Natural killer cell (primary cell): ENCODE data around the gene NUMBL. TPM values are rescaled to one million over a fixed set of nuclear protein-coding genes. Genes with fewer than 3 reads are reported as not detected.

Experiments
- ATAC-seq, 3 donors: fragments of 150-1000 bp in 2 of 3; fragments of 200-7000 bp in 1 of 3; cut with Tn5 transposase; 1 replicate in 1 of 3; 2 replicates in 2 of 3; pipeline ENCODE4 v1.10.0; 2021; ENCODE audit warnings: mild to moderate bottlenecking in 2 of 3, moderate library complexity in 2 of 3
- DNase-seq, 2 donors: peaks; one replicate each; pipeline versions ENCODE4 v3.0.0 to v3.0.0-alpha.2; 2013 to 2021; ENCODE audit warnings: mixed read lengths in 1 of 2
- H3K27ac ChIP-seq: one replicate; pipeline ENCODE4 v1.5.1; 2013; ENCODE audit warnings: mild to moderate bottlenecking, low read length
- H3K27me3 ChIP-seq: one replicate; pipeline ENCODE4 v1.6.1; 2013; ENCODE audit warnings: low read length; ENCODE audit not compliant: control insufficient read depth, insufficient read depth
- H3K36me3 ChIP-seq: one replicate; pipeline ENCODE4 v1.6.1; 2013; ENCODE audit warnings: low read length; ENCODE audit not compliant: control insufficient read depth, insufficient read depth
- H3K4me1 ChIP-seq: one replicate; pipeline ENCODE4 v1.6.1; 2013; ENCODE audit warnings: low read length; ENCODE audit not compliant: control insufficient read depth, insufficient read depth
- H3K4me3 ChIP-seq: one replicate; pipeline ENCODE4 v1.5.1; 2013; ENCODE audit warnings: low read length
- H3K9me3 ChIP-seq: one replicate; pipeline ENCODE4 v1.6.1; 2013; ENCODE audit warnings: low read length; ENCODE audit not compliant: control insufficient read depth, insufficient read depth
- H3K27ac Mint-ChIP-seq, 2 donors: one replicate each; pipeline ENCODE4 v1.8.0; 2022; ENCODE audit warnings: mild to moderate bottlenecking in 2 of 2, mixed read lengths in 2 of 2, moderate library complexity in 1 of 2
- H3K27me3 Mint-ChIP-seq, 2 donors: one replicate each; pipeline ENCODE4 v1.8.0; 2022; ENCODE audit warnings: low read depth in 2 of 2, mixed read lengths in 2 of 2
- H3K36me3 Mint-ChIP-seq: one replicate; pipeline ENCODE4 v1.8.0; 2022; ENCODE audit warnings: mixed read lengths
- H3K4me1 Mint-ChIP-seq, 2 donors: one replicate each; pipeline ENCODE4 v1.8.0; 2022; ENCODE audit warnings: mixed read lengths in 2 of 2
- H3K4me3 Mint-ChIP-seq: one replicate; pipeline ENCODE4 v1.8.0; 2022; ENCODE audit warnings: mild to moderate bottlenecking, moderate library complexity, mixed read lengths
- H3K9me3 Mint-ChIP-seq, 2 donors: one replicate each; pipeline ENCODE4 v1.8.0; 2022; ENCODE audit warnings: mixed read lengths in 2 of 2
- WGBS: methylation state at CpG from one replicate; pipeline ENCODE4 v1.1.7; 2013; ENCODE audit warnings: missing lambda C conversion rate; ENCODE audit not compliant: insufficient coverage; 5-methylcytosine and 5-hydroxymethylcytosine counted together
- intact Hi-C: fragments of 100-400 bp; cut with micrococcal nuclease; formaldehyde crosslinking; loops from one replicate; pipeline ENCODE4 v1.14.2; 2022
- total RNA-seq, 4 donors: library from RNA; stranded (reverse); fragments of 120-200 nt in 1 of 4; gene quantifications; one replicate each; pipeline versions ENCODE4 v1.2.3 to v1.2.4, GENCODE V29; 2013 to 2022
- TF ChIP-seq, protein P1 (sequence below): fragments of 200-600 bp; IDR thresholded peaks from one replicate; pipeline ENCODE4 v1.8.0; 2022; ENCODE audit warnings: antibody characterized with exemption

NUMBL gene
- total RNA-seq, 3 donors from 2014 or later (not counting 1 experiment from before 2014, with no cell fraction given): 9.9 to 19.5 (median 10.2) TPM

DNA sequence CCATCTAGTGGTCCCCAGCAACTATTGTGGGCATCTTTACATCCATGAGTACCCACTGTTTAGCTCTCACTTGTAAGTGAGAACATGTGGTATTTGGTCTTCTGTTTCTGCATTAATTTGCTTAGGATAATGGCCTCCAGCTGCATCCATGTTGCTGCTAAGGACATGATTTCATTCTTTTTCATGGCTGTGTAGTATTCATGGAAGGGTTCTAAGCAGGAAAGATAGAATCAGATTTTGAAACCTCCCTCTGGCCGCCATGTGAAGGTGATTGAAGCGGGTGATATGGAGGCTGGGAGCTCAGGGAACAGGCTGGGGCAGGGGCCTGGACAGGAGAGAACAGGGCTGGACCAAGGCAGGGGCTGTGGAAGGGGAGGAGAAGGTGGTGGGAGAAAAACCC is 69.2 kb downstream of the NUMBL start:
- no peaks in the 10 kb centered on the region for H3K9me3 Mint-ChIP-seq
- H3K4me3 Mint-ChIP-seq: no peak overlapping the region
- Histone ChIP-seq H3K27ac (no peak overlapping the region), H3K36me3 (peaks cover 20% of the 10 kb centered on the region), H3K4me1 (no peaks in the 10 kb centered on the region), H3K9me3 (no peaks in the 10 kb centered on the region), H3K4me3 (no peak overlapping the region), H3K27me3 (no peaks in the 10 kb centered on the region)
- 67% methylated on average over 2 of the region's 2 CpGs for WGBS
- H3K27ac Mint-ChIP-seq: no peak overlapping the region
- TF ChIP-seq, protein P1, sequence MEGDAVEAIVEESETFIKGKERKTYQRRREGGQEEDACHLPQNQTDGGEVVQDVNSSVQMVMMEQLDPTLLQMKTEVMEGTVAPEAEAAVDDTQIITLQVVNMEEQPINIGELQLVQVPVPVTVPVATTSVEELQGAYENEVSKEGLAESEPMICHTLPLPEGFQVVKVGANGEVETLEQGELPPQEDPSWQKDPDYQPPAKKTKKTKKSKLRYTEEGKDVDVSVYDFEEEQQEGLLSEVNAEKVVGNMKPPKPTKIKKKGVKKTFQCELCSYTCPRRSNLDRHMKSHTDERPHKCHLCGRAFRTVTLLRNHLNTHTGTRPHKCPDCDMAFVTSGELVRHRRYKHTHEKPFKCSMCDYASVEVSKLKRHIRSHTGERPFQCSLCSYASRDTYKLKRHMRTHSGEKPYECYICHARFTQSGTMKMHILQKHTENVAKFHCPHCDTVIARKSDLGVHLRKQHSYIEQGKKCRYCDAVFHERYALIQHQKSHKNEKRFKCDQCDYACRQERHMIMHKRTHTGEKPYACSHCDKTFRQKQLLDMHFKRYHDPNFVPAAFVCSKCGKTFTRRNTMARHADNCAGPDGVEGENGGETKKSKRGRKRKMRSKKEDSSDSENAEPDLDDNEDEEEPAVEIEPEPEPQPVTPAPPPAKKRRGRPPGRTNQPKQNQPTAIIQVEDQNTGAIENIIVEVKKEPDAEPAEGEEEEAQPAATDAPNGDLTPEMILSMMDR: no peak
- peaks cover 6% of the 10 kb centered on the region for H3K36me3 Mint-ChIP-seq
- H3K27me3 Mint-ChIP-seq: no peaks in the 10 kb centered on the region
- intact Hi-C loops: no loop called here
- DNase-seq (no peak), ATAC-seq (no peak)
- peaks cover 0 to 19% of the 10 kb centered on the region in 2 donors for H3K4me1 Mint-ChIP-seq

DNA sequence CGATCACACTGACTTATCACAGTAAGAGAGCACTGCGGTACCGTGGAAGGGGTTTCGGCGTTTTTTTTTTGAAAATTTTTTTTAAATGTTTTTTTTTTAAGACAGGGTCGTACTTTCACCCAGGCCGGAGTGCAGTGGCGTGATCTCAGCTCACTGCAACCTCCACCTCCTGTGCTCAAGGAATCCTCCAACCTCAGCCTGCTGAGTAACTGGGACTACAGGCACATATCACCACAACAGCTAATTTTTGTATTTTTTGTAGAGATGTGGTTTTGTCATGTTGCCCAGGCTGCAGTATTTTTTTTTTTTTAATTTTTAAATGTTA is 70.3 kb downstream of the NUMBL start:
- Histone ChIP-seq H3K9me3 (no peaks in the 10 kb centered on the region), H3K4me1 (no peaks in the 10 kb centered on the region), H3K27ac (no peak overlapping the region), H3K27me3 (no peaks in the 10 kb centered on the region), H3K36me3 (peaks cover 20% of the 10 kb centered on the region), H3K4me3 (no peak overlapping the region)
- DNase-seq (no peak), ATAC-seq (no peak)
- intact Hi-C loops: no loop called here
- Mint-ChIP-seq H3K9me3 (no peaks in the 10 kb centered on the region), H3K4me3 (no peak overlapping the region), H3K27ac (no peak overlapping the region), H3K27me3 (no peaks in the 10 kb centered on the region), H3K36me3 (peaks cover 6% of the 10 kb centered on the region), H3K4me1 (peaks cover 2 to 9% of the 10 kb centered on the region in 2 donors)
- TF ChIP-seq, protein P1: no peak
- 91% methylated on average over 8 of the region's 8 CpGs for WGBS

DNA sequence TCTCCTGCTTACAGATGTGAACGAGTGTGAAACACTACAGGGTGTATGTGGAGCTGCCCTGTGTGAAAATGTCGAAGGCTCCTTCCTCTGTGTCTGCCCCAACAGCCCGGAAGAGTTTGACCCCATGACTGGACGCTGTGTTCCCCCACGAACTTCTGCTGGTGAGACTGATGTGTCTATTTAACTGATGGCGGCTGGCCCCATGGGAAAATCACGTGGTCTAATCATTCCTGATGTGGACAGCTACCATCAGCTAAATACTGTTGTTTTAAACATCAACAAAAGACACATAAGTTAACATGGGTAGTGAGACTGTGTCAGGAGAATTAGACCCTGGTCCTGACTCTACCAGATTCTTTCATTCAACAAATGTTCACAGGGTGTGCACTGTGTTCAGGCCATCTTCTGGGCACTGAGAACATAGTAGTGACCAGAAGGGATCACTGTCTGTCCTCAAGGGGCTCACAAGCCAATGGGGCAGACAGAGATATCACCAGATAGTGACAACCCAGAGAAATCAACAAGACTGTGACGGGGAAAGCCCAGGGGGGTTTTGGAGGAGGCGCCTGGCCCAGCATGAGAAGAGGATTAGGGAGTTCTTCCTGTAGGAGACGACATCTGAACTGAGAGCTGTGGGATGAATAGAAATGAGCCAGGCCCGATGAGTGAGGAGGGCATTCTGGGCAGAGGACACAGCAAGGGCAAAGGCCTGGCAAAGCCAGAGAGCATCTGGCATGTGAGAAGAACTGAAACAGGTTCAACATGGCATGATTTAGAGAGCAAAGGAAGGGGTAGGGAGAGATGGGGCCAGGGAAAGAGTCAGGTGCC is 70.9 kb downstream of the NUMBL start:
- intact Hi-C loops: no loop called here
- no peaks in the 10 kb centered on the region for H3K9me3 Mint-ChIP-seq
- peaks cover 8 to 11% of the 10 kb centered on the region in 2 donors for H3K4me1 Mint-ChIP-seq
- ATAC-seq: no peak
- Histone ChIP-seq H3K4me1 (peaks cover 5% of the 10 kb centered on the region), H3K27me3 (no peaks in the 10 kb centered on the region), H3K9me3 (no peaks in the 10 kb centered on the region), H3K27ac (no peak overlapping the region), H3K4me3 (no peak overlapping the region), H3K36me3 (peaks cover 20% of the 10 kb centered on the region)
- TF ChIP-seq, protein P1: no peak
- H3K36me3 Mint-ChIP-seq: peaks cover 6% of the 10 kb centered on the region
- no peak overlapping the region for H3K4me3 Mint-ChIP-seq
- 82% methylated on average over 11 of the region's 11 CpGs for WGBS
- no peak overlapping the region for H3K27ac Mint-ChIP-seq
- no peaks in the 10 kb centered on the region for H3K27me3 Mint-ChIP-seq
- DNase-seq: no peak

DNA sequence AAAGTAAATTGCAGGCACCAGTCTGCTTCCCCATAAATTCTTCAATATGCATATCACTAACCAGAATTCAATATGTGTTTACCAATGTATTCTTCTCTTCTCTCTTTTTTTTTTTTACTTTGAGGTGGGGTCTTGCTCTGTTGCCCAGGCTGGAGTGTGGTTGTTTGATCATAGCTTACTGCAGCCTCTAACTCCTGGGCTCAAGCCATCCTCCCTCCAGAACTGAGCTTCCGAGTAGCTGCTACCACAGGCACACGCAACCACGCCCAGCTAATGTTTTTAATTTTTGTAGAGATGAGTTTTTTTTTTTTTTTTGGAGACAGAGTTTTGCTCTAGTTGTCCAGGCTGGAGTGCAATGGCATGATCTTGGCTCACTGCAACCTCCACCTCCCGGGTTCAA is 72.5 kb downstream of the NUMBL start:
- H3K4me3 Mint-ChIP-seq: no peak overlapping the region
- Histone ChIP-seq H3K27ac (no peak overlapping the region), H3K9me3 (no peaks in the 10 kb centered on the region), H3K27me3 (no peaks in the 10 kb centered on the region), H3K4me1 (peaks cover 21% of the 10 kb centered on the region), H3K36me3 (peaks cover 10% of the 10 kb centered on the region), H3K4me3 (no peak overlapping the region)
- H3K4me1 Mint-ChIP-seq: peaks cover 19 to 27% of the 10 kb centered on the region in 2 donors
- H3K9me3 Mint-ChIP-seq: no peaks in the 10 kb centered on the region
- TF ChIP-seq, protein P1: no peak
- no peaks in the 10 kb centered on the region for H3K27me3 Mint-ChIP-seq
- no peak overlapping the region for H3K27ac Mint-ChIP-seq
- WGBS: 90% methylated on average over 2 of the region's 4 CpGs
- no peak for DNase-seq
- intact Hi-C loops: no loop called here
- peaks cover 6% of the 10 kb centered on the region for H3K36me3 Mint-ChIP-seq
- ATAC-seq: no peak
